ENCODE data around the gene PPM1L.
"Not testable (repeated sequence)": the region's sequence is repeated elsewhere in the genome, so short reads cannot be mapped to it uniquely, and the experiment has no call there.

The PPM1L gene

GRCh38 chr3:160992712-160993111 lies 236.7 kb downstream of the PPM1L start:
- no peak for DNase-seq

- no peak for DNase-seq
These were observed 240.8 kb downstream of the PPM1L start for GRCh38 chr3:160996811-160997210.

GRCh38 chr3:160998581-160998980 lies 242.6 kb downstream of the PPM1L start:
- DNase-seq = no peak

GRCh38 chr3:160999274-160999673 lies 243.2 kb downstream of the PPM1L start:
- DNase-seq = no peak

- DNase-seq = no peak
These were observed 252.1 kb downstream of the PPM1L start for GRCh38 chr3:161008086-161008485.

GRCh38 chr3:161010151-161010550 lies 254.1 kb downstream of the PPM1L start:
- not testable (repeated sequence) for DNase-seq

GRCh38 chr3:161014843-161015749 lies 259.1 kb downstream of the PPM1L start:
- no peak for DNase-seq

- no peak for DNase-seq
These were observed 260.6 kb downstream of the PPM1L start for GRCh38 chr3:161016417-161017313.

GRCh38 chr3:161017971-161018370 lies 261.9 kb downstream of the PPM1L start:
- DNase-seq = no peak

GRCh38 chr3:161020256-161020655 lies 264.2 kb downstream of the PPM1L start:
- DNase-seq = no peak

- no peak for DNase-seq
These were observed 269.9 kb downstream of the PPM1L start for GRCh38 chr3:161025911-161026310.

- no peak for DNase-seq
These were observed 270.8 kb downstream of the PPM1L start for GRCh38 chr3:161026612-161027510.

GRCh38 chr3:161028555-161029153 lies 272.6 kb downstream of the PPM1L start:
- DNase-seq = peak; percentile 35

- DNase-seq = no peak
These were observed 275.1 kb downstream of the PPM1L start for GRCh38 chr3:161031134-161031533.

- not testable (repeated sequence) for DNase-seq
These were observed 279.0 kb downstream of the PPM1L start for GRCh38 chr3:161034913-161035550.

- DNase-seq = no peak
These were observed 279.7 kb downstream of the PPM1L start for GRCh38 chr3:161035711-161036110.

GRCh38 chr3:161038725-161039124 lies 282.7 kb downstream of the PPM1L start:
- no peak for DNase-seq

GRCh38 chr3:161042023-161042501 lies 286.0 kb downstream of the PPM1L start:
- DNase-seq = no peak

GRCh38 chr3:161043336-161044035 lies 287.5 kb downstream of the PPM1L start:
- DNase-seq = no peak

- DNase-seq = no peak
These were observed 293.7 kb downstream of the PPM1L start for GRCh38 chr3:161049683-161050248.
